NCI-H82 treated with DMSO at 0.1 percent for 48 hours (cell line): ENCODE measurements around the gene F10.

Source experiments
- DNase-seq: peaks from one replicate; lab custom pipeline; 2025; ENCODE audit not compliant: unreplicated experiment; lab: John Stamatoyannopoulos, UW

The F10 gene

DNA sequence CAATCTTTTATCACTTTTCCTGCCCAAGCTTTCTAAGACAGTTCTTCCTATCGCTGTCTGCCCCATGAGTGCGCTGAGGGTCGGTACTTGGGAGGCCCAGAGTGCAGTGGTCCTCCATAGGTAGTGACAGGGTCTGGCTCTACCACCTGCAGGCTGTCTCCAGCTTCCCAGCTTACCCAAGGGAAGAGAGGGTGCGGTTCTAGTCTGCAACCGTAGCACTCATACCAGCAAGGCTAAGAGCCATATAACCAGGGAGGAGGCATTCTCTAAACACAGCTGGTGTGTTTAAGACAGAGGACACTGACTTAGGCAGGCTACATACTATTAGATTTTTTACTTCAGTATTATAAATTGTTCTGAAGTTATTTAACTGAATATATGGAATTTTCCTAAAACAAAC is 44.1 kb downstream of the F10 start:
- no peak for DNase-seq

DNA sequence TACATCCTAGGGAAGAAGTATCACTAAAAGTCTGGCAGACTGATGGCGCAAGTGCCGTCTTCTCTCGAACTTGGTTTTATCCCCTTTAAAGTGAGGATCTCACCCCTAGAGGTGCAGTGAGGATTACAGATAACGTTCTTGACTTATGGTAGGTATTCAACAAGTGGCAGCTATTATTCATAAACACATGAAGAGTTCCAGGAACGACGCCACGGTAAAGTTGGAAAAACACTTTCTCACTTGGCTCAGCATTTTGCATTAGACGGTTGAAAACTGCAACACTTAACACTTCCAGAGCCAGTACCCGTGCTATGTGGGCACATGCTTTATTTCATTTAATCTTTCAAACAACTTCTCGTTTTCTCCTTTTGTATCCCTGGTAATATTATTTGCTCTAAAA is 44.6 kb downstream of the F10 start:
- DNase-seq = no peak

DNA sequence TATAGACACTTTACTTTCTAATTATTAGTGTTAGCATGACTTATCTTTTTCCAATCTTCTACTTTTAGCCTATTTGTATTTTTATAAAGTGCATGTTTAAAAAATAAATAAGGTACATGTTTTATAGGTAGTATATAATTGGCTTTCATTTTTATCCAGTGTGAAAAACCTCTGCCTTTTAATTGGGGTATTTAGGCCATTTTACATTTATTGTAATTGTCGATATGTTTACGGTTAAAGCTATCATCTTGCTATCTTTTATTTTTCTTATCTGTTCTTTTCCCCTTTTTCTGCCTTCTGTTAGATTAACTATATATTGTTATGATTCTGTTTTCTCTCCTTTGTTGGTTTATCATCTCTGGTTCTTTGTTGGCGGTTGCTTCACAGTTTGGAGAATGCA is 45.0 kb downstream of the F10 start:
- DNase-seq = no peak

DNA sequence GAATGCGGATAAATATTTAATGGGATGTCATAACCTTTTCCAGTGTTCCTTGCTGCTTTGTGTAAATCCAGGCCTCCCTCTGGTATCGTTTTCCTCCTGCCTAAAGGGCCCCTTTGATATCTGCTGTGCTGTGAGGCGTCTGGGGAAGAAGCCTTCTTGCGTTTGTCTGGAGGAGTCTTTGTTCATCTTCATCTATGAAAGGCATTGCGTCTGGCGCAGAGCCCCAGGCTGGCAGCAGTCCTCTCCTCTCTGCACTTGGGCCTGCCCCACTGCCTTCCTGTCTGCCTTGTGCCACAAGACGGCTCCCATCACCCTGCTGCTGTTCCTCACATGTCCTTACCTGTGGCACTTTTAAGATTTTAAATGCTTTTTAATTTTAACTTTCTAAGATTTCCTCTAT is 45.6 kb downstream of the F10 start:
- DNase-seq = no peak

DNA sequence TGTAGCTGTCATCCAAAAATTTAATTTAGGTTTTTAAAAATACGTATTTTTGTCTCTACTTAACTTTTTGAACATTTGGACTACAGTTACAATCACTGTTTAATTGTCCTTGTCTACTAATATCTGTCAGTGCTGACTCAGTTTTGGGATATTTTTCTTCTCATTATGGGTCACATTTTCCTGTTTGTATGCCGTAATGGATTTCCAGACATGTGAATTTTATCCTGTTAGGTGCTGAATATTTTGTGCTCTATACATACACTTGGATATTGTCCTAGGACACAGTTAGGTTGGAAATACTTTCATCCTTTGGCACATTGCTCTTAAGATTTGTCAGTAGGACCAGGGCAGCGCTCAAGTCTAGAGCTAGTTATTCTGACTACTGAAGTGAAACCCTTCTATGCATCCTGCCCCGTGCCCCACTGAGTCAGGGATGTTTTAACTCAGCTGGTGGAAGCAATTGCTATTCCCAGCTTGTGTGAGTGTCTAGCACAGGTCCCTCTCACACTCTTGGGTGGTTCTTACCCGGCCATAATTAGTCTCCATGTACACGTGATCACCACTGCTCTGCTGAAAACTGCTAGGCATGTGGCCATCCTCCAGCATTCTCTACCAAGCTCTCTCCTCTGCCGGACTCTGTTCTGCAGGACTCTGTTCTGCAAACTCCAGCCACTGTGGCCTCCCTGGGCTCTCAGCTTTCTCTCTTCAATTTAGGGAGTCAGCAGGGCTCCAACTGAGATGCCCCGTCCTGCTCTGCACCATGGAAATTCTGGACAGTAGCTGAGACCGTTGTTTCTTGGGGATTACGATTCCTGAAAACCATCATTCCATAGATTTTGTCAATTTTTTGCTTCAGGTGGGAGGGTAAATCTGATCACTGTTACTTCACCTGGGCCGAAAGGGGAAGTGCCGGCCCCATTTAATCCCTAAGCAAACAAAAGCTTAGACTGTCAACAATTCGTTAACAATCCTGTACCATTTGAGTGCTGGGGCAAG is 47.0 kb downstream of the F10 start:
- DNase-seq = no peak

DNA sequence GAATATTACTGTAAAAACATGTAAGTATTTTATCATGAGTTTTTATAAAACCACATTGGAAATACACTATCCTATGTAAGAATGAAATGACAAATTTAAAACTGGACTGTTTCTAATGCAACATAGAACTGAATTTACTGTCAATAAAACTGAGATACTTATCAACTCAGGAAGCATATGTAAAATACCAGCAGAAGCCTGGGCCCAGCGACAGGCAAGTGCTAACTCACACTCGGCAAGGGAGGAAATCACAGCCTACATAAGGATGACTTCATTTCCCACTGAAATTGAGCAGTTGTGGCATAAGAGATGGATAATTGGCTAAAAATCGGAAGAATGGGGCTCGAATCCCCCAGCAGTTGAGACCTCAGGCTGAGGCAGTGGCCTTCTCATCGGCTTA is 47.9 kb downstream of the F10 start:
- no peak for DNase-seq

DNA sequence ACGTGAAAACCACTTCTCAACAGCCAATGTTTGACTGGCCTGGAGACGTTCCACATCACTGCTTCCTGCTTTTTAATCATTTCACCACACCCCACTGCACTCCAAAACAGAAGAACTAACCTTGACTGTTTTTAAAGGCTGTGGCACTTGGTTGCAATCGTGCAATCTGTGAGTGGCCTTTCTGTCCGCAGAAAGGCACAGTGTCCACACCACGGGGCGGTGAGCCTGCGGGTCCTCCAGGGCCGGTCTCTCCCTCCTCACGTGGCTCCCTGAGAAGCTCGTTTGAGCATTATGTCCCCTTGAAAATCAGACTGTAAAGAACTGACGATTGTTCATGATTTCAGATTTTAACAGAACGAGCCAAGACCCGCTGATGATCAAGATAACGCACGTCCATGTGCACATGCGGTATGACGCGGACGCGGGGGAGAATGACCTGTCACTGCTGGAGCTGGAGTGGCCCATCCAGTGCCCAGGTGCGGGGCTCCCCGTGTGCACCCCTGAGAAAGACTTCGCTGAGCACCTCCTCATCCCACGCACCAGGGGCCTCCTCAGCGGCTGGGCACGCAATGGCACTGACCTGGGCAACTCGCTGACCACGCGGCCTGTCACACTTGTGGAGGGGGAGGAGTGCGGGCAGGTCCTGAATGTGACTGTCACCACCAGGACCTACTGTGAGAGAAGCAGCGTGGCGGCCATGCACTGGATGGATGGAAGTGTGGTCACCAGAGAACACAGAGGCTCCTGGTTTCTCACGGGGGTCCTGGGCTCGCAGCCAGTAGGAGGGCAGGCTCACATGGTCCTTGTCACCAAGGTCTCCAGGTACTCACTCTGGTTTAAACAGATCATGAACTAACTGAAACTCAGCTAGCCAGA is 48.9 kb downstream of the F10 start:
- DNase-seq = no peak

DNA sequence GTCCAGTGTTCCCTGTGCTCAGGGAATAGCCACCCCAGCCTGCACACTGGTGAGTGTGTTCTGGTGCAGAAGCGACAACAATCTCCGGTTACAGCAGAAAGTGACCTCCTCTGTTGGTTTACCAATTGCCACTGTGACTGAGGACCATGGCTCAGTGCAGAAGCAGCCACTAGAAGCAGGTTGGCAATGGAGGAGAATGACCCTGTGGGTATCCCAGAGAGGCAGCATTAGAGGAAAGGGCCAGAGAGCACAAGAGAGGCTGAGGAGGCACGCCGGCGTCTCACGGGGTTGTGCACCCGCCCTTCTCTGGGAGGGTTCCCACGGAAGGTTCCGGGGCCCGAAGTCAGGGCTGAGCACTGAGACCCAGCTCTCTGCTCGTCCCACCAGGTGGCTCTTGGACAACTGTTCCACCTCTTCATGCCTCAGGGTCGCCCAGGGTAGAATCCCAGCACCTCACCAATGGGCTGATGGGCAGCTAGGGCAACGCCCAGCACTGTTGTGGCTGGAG is 49.9 kb downstream of the F10 start:
- DNase-seq = no peak

DNA sequence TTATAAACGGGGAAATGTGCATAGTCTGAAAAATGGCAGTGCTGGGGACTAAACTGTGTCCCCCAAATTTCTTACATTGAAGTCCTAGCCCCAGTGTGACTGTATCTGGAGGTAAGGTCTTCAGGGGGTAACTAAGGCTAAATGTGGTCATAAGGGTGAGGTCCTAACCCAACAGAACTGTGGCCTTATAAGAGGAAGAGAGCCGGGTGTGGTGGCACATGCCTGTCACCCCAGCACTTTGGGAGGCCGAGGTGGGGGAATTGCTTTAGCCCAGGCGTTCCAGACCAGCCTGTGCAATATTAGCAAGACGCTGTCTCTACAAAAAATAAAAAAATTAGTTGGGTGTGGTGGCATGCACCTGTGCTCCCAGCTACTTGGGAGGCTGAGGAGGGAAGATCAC is 53.7 kb downstream of the F10 start:
- DNase-seq = no peak

DNA sequence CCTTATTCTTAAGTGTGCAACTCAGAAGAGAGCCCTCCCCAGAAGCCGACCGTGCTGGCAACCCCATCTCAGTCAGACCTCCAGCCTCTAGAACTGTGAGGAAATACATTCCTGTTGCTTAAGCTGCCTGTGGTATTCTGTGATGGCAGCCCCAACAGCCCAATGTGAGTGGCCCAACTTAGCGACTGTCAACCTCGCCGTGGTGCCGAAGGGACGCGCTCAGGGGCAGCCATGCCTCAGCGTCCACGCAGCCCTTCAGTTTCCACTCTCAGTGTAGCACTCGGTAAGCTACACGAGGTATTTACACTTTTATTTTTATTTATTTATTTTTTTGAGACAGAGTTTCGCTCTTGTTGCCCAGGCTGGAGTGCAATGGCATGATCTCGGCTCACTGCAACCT is 54.2 kb downstream of the F10 start:
- no peak for DNase-seq

DNA sequence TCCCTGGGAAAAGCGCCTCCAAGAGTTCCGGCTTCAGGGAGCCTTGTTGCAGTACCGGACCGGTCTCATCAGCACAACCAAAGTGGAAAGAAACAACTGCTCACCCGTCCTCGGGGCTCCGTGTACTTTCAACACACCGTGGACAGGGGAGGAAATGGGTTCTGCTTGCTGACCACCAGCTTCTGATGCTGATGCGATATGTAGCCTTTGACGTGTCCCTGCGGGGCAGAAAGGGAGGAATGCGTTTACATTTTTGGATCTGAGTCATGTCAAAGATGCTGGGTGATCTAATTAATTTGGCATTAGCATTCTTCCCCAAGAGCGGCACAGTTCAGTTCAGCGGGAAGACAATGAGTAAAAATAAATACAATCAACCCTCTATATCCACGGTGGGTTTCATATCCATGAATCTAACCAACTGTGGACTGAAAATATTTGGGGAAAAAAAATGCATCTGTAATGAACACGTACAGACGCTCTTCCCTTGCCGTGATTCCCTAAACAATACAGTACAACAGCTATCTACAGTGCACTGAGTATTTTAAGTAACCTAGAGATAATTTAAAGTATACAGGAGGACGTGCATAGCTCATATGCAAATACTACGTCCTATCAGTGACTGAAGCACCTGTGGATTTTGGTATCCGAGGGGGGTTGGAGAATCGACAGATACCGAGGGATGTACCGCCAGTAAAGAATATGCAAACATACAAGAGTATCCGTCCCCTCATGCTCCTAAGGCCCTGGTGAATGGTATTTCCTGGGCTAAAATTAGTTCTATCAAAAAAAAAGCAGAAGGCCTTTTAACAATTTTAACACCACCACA is 55.7 kb downstream of the F10 start:
- DNase-seq = no peak

DNA sequence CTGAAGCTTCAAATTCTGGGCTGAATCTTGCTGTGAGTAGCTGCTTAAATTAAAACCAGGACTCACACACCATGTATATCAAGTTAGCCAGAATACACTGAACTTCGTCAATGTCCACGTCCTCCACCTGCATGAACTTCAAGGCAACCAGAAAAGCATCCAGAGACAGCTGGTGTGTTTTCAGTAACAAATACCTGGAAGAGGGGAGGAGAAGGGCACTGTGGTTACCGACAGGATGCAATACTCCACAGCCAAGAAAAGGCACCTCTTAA is 56.2 kb downstream of the F10 start:
- DNase-seq = no peak

DNA sequence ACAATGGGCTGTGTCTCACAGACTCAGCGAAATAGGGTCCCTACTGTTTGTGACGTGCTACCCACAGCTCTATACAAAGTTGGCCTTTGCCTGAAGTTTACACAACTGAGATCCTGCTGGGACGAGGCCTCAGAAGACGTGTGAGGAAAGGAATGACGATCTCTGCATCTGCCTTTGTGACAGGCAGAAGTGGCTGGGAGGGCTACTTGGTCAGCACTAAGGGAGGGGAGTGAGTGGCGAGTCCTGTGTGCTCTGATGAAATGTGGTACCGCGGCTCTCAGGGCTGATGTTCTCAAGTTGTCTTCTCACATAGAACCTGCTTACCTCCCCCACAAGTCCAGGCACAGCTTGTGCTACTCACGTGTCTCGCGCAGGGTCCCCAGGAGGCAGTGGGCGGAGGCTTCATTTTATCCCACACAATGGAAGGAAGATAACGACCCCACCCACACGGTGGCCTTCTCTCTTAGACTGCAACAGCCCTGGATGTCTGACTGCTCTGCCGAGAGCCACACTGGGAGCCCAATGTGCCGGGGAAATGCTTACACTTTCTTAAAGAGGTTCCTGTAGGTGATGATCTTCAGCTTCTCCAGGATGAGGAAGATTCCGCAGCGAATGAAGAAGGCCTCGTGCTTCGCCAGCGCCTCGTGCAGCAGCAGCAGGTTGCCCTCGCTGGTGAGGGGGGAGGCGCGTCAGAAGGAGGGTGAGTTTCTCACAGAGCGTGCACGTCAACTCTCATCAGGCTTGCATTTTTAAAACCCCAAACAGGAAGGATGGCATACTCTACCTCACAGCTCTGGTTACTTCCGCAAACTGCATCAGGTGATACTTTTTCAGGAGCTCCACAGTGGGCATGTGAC is 57.0 kb downstream of the F10 start:
- no peak for DNase-seq

DNA sequence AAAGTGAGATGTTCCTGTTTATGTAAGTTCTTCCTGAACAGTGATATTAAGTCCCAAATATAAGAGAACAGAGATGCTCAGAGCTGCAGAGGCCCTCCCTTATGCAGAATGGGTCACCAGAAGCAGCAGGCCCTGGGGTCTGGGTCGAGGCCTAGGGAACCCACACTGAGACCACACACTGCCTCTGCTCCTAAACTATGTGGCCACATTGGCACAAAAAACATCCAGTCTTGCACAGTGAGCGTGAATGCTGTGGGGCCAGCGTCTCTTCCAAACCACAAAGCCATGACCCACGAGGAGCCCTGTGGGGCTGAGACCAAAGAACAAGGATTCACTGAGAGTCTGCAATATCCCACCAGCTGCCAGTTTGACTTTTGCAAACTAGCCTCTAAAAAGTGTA is 59.4 kb downstream of the F10 start:
- DNase-seq = no peak

DNA sequence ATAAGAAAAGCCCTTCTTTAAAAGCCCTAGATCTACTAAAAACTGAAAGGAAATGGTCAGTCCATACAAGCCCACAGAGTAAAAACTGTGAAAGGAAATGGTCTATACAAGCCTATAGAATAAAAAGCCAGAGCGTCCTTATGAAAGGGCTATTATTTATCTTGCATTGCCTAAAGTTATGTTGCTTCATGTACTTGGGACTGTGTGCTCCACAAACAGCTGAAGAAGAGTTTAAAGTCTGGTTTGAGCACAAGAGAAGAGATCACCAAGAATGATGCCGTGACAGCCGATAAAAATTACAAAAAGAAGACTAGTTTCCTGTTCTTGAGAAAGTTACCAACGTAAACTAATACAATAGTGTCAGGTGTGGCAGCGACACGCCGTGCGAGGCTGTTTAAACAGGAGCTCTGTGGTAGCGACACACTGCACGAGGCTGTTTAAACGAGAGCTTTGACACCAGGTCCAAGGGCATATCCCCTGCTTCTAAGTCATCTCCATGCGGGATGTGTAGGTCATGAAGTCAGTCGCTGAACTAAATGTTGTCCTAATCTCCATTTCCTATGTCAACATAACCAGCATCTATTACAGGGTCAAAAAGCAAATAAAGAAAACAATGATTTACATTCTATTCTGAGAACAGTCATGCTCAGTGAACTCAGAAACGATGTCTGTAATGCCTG is 61.0 kb downstream of the F10 start:
- DNase-seq = no peak

DNA sequence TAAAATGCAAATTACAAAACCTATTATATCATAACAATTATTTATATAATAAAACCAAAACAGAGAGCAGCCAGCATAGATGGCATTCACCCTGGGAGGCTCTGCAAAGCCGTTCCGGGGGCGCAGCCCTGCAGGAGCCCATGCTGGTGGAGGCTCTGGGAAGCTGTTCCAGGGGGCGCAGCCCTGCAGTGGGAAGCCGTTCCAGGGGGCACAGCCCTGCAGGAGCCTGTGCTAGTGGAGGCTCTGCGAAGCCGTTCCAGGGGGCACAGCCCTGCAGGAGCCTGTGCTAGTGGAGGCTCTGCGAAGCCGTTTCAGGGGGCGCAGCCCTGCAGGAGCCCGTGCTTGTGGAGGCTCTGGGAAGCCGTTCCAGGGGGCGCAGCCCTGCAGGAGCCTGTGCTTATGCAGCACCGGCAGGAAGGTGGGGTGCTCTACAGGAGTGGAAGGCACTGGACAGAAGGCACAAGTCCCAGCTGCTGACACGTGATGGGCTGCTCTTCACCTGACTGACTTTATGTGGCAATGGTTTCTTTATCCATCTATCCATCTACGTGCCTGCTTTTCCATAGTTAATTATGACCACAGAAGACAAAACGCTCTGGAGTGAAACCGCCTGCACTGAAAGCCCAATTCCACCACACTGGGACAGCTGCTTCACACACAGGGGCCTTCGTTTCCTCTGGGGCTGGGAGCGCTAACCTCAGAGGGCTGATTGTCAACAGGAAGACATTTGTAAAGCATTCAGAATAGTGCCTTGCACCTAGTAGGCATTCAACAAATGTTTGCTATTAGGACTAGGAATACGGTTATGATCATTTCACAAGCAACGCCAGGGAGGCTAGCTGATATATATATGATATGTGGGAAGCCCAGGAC is 62.2 kb downstream of the F10 start:
- no peak for DNase-seq

DNA sequence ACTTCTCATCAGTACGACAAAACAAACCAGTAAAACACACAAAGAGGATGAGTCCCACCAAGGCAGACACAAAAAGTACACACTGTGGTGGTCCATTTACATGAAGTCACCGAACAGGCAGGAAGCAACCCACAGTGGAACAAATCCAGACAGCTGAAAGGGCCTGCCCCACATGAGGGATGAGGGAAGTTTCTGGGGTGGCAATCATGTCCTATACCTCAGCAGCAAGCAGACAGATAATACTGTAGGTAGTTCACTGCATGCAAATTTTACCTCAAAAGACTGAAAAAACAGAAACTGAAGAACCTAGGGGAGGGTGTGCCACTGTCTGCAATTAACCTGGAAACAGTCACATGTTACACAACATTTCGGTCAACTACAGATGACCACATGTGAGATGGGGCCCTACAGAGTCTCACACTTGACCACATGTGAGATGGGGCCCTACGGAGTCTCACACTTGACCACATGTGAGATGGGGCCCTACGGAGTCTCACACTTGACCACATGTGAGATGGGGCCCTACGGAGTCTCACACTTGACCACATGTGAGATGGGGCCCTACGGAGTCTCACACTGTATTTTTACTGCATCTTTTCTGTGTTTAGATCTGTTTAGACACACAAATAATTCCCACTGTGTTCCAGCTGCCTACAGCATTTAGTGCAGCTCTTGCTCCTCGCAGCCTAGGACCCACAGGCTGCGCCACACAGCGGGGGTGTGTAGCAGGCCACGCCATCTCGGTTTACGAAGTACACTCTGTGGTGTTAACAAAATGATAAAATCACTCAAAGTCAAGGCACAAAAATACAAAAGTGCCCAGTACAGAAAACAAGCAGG is 63.7 kb downstream of the F10 start:
- no peak for DNase-seq

DNA sequence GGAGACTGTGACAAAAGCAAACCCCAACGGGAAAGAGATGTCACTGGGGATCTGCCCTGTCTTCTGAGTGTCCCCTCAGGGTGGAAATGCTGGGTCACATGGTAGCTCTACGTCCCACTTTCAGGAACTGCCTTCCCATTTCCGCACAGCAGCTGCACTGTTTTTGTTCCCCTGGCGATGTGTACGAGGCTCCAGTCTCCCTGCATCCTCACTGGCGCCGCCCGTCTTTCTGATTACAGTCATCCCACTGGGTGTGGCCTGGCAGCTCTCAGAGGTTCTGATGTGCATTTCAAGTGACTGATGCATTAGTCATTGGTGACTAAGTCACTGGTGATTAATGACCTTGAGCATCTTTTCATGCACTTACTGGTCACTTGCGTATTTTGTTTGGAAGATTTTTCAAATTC is 64.7 kb downstream of the F10 start:
- DNase-seq = no peak
